ENCODE measurements around the gene TMX2. TPM values are rescaled to one million over a fixed set of nuclear protein-coding genes. Genes with fewer than 3 reads are reported as not detected.

TMX2 gene
- total and polyA plus RNA-seq, 10 of the 15 experiments (the other 5 are each of a cell fraction or from before 2014, with no cell fraction given) = 64.3 to 134 (median 91.6) TPM

GRCh38 chr11:57764566-57764965 is 52.2 kb downstream of the TMX2 start:
- TF ChIP-seq SP1 (IDR thresholded peaks at IDR 0.05; ENCODE audit: low read depth, low read length) = no peak
- no peak for TF ChIP-seq CBX5 (IDR thresholded peaks at IDR 0.05; ENCODE audit: low read depth)
- TF ChIP-seq ATF2 (IDR thresholded peaks at IDR 0.05; ENCODE audit: low read length) = no peak
- no peak for TF ChIP-seq POLR2AphosphoS5 (IDR thresholded peaks at IDR 0.05; ENCODE audit: low read length)
- TF ChIP-seq EP300 (IDR thresholded peaks at IDR 0.05; ENCODE audit: borderline replicate concordance in 1 of 2, control insufficient read depth in 1 of 2, low read depth in 2 of 2, low read length in 2 of 2) = no peak
- no peak for TF ChIP-seq RBBP5 (conservative IDR thresholded peaks at IDR 0.05)
- no peak for TF ChIP-seq RFX5 (IDR thresholded peaks at IDR 0.05; ENCODE audit: low read depth, low read length)
- no peak for TF ChIP-seq SMC3 (IDR thresholded peaks at IDR 0.05; ENCODE audit: borderline replicate concordance, low read length)
- TF ChIP-seq, protein P1, sequence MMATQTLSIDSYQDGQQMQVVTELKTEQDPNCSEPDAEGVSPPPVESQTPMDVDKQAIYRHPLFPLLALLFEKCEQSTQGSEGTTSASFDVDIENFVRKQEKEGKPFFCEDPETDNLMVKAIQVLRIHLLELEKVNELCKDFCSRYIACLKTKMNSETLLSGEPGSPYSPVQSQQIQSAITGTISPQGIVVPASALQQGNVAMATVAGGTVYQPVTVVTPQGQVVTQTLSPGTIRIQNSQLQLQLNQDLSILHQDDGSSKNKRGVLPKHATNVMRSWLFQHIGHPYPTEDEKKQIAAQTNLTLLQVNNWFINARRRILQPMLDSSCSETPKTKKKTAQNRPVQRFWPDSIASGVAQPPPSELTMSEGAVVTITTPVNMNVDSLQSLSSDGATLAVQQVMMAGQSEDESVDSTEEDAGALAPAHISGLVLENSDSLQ (IDR thresholded peaks at IDR 0.05) = no peak
- no peak for TF ChIP-seq DPF2 (IDR thresholded peaks at IDR 0.05)
- TF ChIP-seq JUNB (IDR thresholded peaks at IDR 0.05) = no peak
- no peak for TF ChIP-seq NFYA (IDR thresholded peaks at IDR 0.05; ENCODE audit: borderline replicate concordance, low read depth, low read length)
- no peak for TF ChIP-seq USF1 (IDR thresholded peaks at IDR 0.05; ENCODE audit: borderline replicate concordance, extremely low read length, insufficient read depth, low read depth, low read length)
- TF ChIP-seq, protein P2, sequence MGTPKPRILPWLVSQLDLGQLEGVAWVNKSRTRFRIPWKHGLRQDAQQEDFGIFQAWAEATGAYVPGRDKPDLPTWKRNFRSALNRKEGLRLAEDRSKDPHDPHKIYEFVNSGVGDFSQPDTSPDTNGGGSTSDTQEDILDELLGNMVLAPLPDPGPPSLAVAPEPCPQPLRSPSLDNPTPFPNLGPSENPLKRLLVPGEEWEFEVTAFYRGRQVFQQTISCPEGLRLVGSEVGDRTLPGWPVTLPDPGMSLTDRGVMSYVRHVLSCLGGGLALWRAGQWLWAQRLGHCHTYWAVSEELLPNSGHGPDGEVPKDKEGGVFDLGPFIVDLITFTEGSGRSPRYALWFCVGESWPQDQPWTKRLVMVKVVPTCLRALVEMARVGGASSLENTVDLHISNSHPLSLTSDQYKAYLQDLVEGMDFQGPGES (IDR thresholded peaks at IDR 0.05) = no peak
- TF ChIP-seq ZBTB33 (IDR thresholded peaks at IDR 0.05) = no peak
- no peak for TF ChIP-seq RAD51 (IDR thresholded peaks at IDR 0.05)
- no peak for TF ChIP-seq HDAC2 (IDR thresholded peaks at IDR 0.05)
- TF ChIP-seq RCOR1 (conservative IDR thresholded peaks at IDR 0.05; ENCODE audit: low read depth, low read length) = no peak
- Histone ChIP-seq H2AFZ (ENCODE audit: control insufficient read depth, low read depth, low read length) (no peak overlapping the region), H4K20me1 (ENCODE audit: control insufficient read depth, insufficient read depth) (no peaks in the 10 kb centered on the region), H3K4me2 (ENCODE audit: control insufficient read depth, insufficient read depth) (peak overlapping the region; percentile 86), H3K27me3 (replicated peaks in 1 of 2; ENCODE audit: control insufficient read depth in 2 of 2, insufficient read depth in 2 of 2, low read length in 1 of 2) (no peaks in the 10 kb centered on the region), H3K4me3 (peak overlapping the region; percentile 70), H3K9ac (ENCODE audit: control insufficient read depth, insufficient read depth, low read length) (peak overlapping the region; percentile 98), H3K79me2 (ENCODE audit: control insufficient read depth, insufficient read depth, low read length) (peaks cover 74% of the 10 kb centered on the region), H3K9me3 (replicated peaks; ENCODE audit: control insufficient read depth, insufficient read depth, low read length) (no peaks in the 10 kb centered on the region), H3K27ac (ENCODE audit: control insufficient read depth, insufficient read depth) (0 out of 2 replicates have a peak overlapping the region, but pooled peaks have one; percentile 18), H3K4me1 (ENCODE audit: control insufficient read depth, insufficient read depth, low read length) (no peaks in the 10 kb centered on the region), H3K36me3 (ENCODE audit: control insufficient read depth in 2 of 2, insufficient read depth in 2 of 2, low read length in 1 of 2) (peaks cover 0 to 3% of the 10 kb centered on the region in 2 experiments; a peak in 1 of 4 replicates)
- DNase-seq (ENCODE audit: low read depth, low spot score) (no peak), ATAC-seq (peak; percentile 24; the same call in 2 of the 3 replicates), FAIRE-seq (no peak)
- SMC1A ChIA-PET (ENCODE audit: uncharacterized antibody, unreplicated experiment) = interaction anchor here (0.6 to 11.4 kb wide), 11 partner anchors 9 to 744 kb away, joined by 3 to 197 read pairs (median 3); partner anchors contain the start of genes BTBD18 and SELENOH
- CTCF ChIA-PET = interaction anchor here (0.9 to 10.1 kb wide), 12 partner anchors 9 to 1275 kb away, joined by 3 to 169 read pairs (median 8); partner anchors contain the start of genes BTBD18 and SELENOH
- 27% methylated on average over 2 of the region's 2 CpGs for WGBS (ENCODE audit: insufficient coverage, insufficient replicate concordance, low lambda C conversion rate, missing lambda C conversion rate)
- POLR2A ChIA-PET = interaction anchor here (0.6 to 9.4 kb wide), 11 partner anchors 12 to 89 kb away, joined by 3 to 110 read pairs (median 6); partner anchors contain the start of genes MED19, SELENOH and TMX2
- in situ Hi-C loops (cut with MboI) (no loop called here), intact Hi-C loops (cut with micrococcal nuclease; ENCODE audit: unreplicated experiment) (no loop called here)
- RAD21 ChIA-PET (ENCODE audit: unreplicated experiment) = interaction anchor here (0.6 to 12.9 kb wide), 9 partner anchors 8 to 196 kb away, joined by 3 to 141 read pairs (median 8); partner anchors contain the start of gene BTBD18
- BruUV-seq (replicated peaks) = no TSS peak
